Neural progenitor cell (in vitro differentiated cells): ENCODE measurements around the gene SIL1.

Experiments
- CTCF ChIP-seq: fragments of 200-600 bp; sonication (generic); IDR thresholded peaks from 2 replicates; pipeline ENCODE4 v1.5.1; 2017; ENCODE audit warnings: antibody characterized with exemption, mild to moderate bottlenecking
- EZH2 ChIP-seq: fragments of 200-600 bp; sonication (generic); IDR thresholded peaks from 2 replicates; pipeline ENCODE4 v1.6.1; 2017; ENCODE audit warnings: antibody characterized with exemption, mild to moderate bottlenecking, moderate library complexity
- EZH2phosphoT487 ChIP-seq: fragments of 200-600 bp; sonication (generic); IDR thresholded peaks from 2 replicates; pipeline ENCODE4 v1.6.1; 2017; ENCODE audit warnings: antibody characterized with exemption

- TF ChIP-seq CTCF = no peak
- no peak for TF ChIP-seq EZH2
- no peak for TF ChIP-seq EZH2phosphoT487
Measured at GRCh38 chr5:139246394-139246793, 48.2 kb upstream of the SIL1 start.
